Endothelial cell of umbilical vein (primary cell): ENCODE measurements around the gene KCNMA1. TPM values are rescaled to one million over a fixed set of nuclear protein-coding genes. Genes with fewer than 3 reads are reported as not detected.

Source experiments
- BruUV-seq: library from RNA; stranded (reverse); fragments of 400-500 nt; replicated peaks from 2 replicates; lab custom pipeline; 2021; lab: Mats Ljungman, UMichigan
- CTCF ChIA-PET: fragments of 300-600, 350-600 bp; sonication (Branson Sonifier 250); formaldehyde crosslinking; loops from one replicate; lab custom pipeline; 2021; ENCODE audit warnings: antibody characterized with exemption, inconsistent platforms; lab: Charles Lee
- POLR2A ChIA-PET: fragments of 300-600, 350-600 bp; sonication (Branson Sonifier 250); formaldehyde crosslinking; loops from one replicate; lab custom pipeline; 2021; ENCODE audit warnings: antibody characterized with exemption, inconsistent platforms; lab: Charles Lee
- DNase-seq: peaks from one replicate; pipeline ENCODE4 v3.0.0-alpha.2; 2011; ENCODE audit warnings: low read depth, low spot score
- FAIRE-seq: peaks from 2 replicates; lab custom pipeline; 2011; peaks lifted over from hg19 to GRCh38; lab: Jason Lieb, UNC
- H2AFZ ChIP-seq: 2 replicates; pipeline ENCODE4 v1.6.0; 2012; ENCODE audit warnings: low read depth, low read length, control low read depth, inconsistent platforms
- H3K27ac ChIP-seq: 2 replicates; pipeline ENCODE4 v1.5.1; 2011; ENCODE audit warnings: low read depth, mild to moderate bottlenecking, control low read depth, low read length, moderate library complexity; ENCODE audit not compliant: insufficient read depth
- H3K27me3 ChIP-seq, 2 experiments: 2 replicates each; pipeline versions ENCODE4 v1.6.0 to v1.6.1; 2011; ENCODE audit warnings: low read length in 2 of 2, mixed read lengths in 1 of 2; ENCODE audit not compliant: control insufficient read depth in 2 of 2, insufficient read depth in 2 of 2
- H3K36me3 ChIP-seq, 2 experiments: 2 replicates in 1 of 2; 3 replicates in 1 of 2; pipeline ENCODE4 v1.5.1; 2011; ENCODE audit warnings: low read length in 2 of 2, mild to moderate bottlenecking in 1 of 2, moderate library complexity in 1 of 2; ENCODE audit not compliant: control insufficient read depth in 2 of 2, insufficient read depth in 2 of 2; ENCODE audit errors: extremely low read depth in 1 of 2
- H3K4me1 ChIP-seq: 3 replicates; pipeline ENCODE4 v1.5.1; 2011; ENCODE audit warnings: mild to moderate bottlenecking, low read length; ENCODE audit not compliant: control insufficient read depth, insufficient read depth; ENCODE audit errors: extremely low read depth
- H3K4me2 ChIP-seq: 2 replicates; pipeline ENCODE4 v1.6.1; 2011; ENCODE audit warnings: low read length, control low read depth, mixed read lengths; ENCODE audit not compliant: insufficient read depth
- H3K4me3 ChIP-seq, 3 experiments: fragments of 200-600 bp in 1 of 3; sonication (generic), shearing (Covaris generic) in 1 of 3; replicated peaks in 1 of 3; 2 replicates each; pipeline ENCODE4 v1.5.1; 2011 to 2016; ENCODE audit warnings: control low read depth in 3 of 3, low read length in 3 of 3, mild to moderate bottlenecking in 2 of 3, inconsistent platforms in 1 of 3, low read depth in 1 of 3, moderate library complexity in 1 of 3; ENCODE audit not compliant: insufficient read depth in 1 of 3
- H3K79me2 ChIP-seq: 2 replicates; pipeline ENCODE4 v1.6.0; 2012; ENCODE audit warnings: low read length, inconsistent platforms; ENCODE audit not compliant: control insufficient read depth, insufficient read depth
- H3K9ac ChIP-seq: replicated peaks from 2 replicates; pipeline ENCODE3; 2011; ENCODE audit warnings: low read length, control low read depth; ENCODE audit not compliant: insufficient read depth; ENCODE audit errors: extremely low read depth
- H3K9me1 ChIP-seq: replicated peaks from 3 replicates; pipeline ENCODE4 v1.6.0; 2011; ENCODE audit warnings: mild to moderate bottlenecking, low read length; ENCODE audit not compliant: control insufficient read depth, insufficient read depth; ENCODE audit errors: extremely low read depth
- H3K9me3 ChIP-seq: replicated peaks from 2 replicates; pipeline ENCODE4 v1.5.1; 2012; ENCODE audit warnings: low read length, inconsistent platforms; ENCODE audit not compliant: control insufficient read depth, insufficient read depth
- H4K20me1 ChIP-seq: replicated peaks from 2 replicates; pipeline ENCODE3; 2011; ENCODE audit warnings: mild to moderate bottlenecking, low read length; ENCODE audit not compliant: control insufficient read depth, insufficient read depth; ENCODE audit errors: extremely low read depth
- CTCF ChIP-seq, 2 donors: IDR thresholded peaks; 1 replicate in 1 of 2; 2 replicates in 1 of 2; pipeline ENCODE4 v1.5.1; 2011; ENCODE audit warnings: low read length in 2 of 2, mild to moderate bottlenecking in 2 of 2, moderate library complexity in 2 of 2, control low read depth in 1 of 2, inconsistent platforms in 1 of 2, low read depth in 1 of 2; ENCODE audit not compliant: insufficient read depth in 1 of 2; ENCODE audit errors: extremely low read depth in 1 of 2
- EZH2 ChIP-seq: IDR thresholded peaks from 2 replicates; pipeline ENCODE4 v1.6.1; 2012; ENCODE audit warnings: borderline replicate concordance, low read depth, mild to moderate bottlenecking, moderate library complexity, low read length, inconsistent platforms; ENCODE audit not compliant: severe bottlenecking
- FOS ChIP-seq: IDR thresholded peaks from 2 replicates; pipeline ENCODE4 v1.6.1; 2011; ENCODE audit warnings: mild to moderate bottlenecking, low read length, moderate library complexity, borderline replicate concordance; ENCODE audit not compliant: insufficient read depth
- GATA2 ChIP-seq: IDR thresholded peaks from 2 replicates; pipeline ENCODE4 v1.7.0; 2011; ENCODE audit warnings: low read depth, mild to moderate bottlenecking, moderate library complexity, mixed read lengths, low read length; ENCODE audit not compliant: insufficient read length, insufficient read depth
- JUN ChIP-seq: IDR thresholded peaks from 2 replicates; pipeline ENCODE4 v1.6.1; 2011; ENCODE audit warnings: borderline replicate concordance, low read depth; ENCODE audit not compliant: insufficient read length, insufficient read depth
- MAX ChIP-seq: IDR thresholded peaks from 2 replicates; pipeline ENCODE4 v1.6.1; 2011; ENCODE audit not compliant: insufficient read depth, insufficient read length
- MYC ChIP-seq: IDR thresholded peaks from one replicate; pipeline ENCODE4 v1.6.1; 2011; ENCODE audit warnings: mild to moderate bottlenecking, low read depth, low read length
- POLR2A ChIP-seq: IDR thresholded peaks from 2 replicates; pipeline ENCODE4 v1.6.1; 2012; ENCODE audit warnings: low read depth, mild to moderate bottlenecking, control low read depth, low read length
- POLR2AphosphoS5 ChIP-seq: IDR thresholded peaks from 2 replicates; pipeline ENCODE4 v1.6.1; 2012; ENCODE audit warnings: low read depth, mild to moderate bottlenecking, control low read depth, low read length, moderate library complexity; ENCODE audit not compliant: insufficient read depth
- dilution Hi-C: fragments of 300-500 bp; cut with MboI; formaldehyde crosslinking; loops from one replicate; pipeline ENCODE4 v1.15.0; 2019; ENCODE audit warnings: low sequenced_read_pairs; ENCODE audit not compliant: extremely low pct_ligation_motif_present
- intact Hi-C: fragments of 100-400 bp; cut with micrococcal nuclease; formaldehyde crosslinking; loops from one replicate; pipeline ENCODE4 v1.10.0; 2022
- polyA plus RNA-seq, 4 experiments: library from polyadenylated mRNA; depleted of rRNA in 3 of 4; stranded (reverse) in 3 of 4; unstranded in 1 of 4; fragments of >200 nt; gene quantifications; 2 replicates each; pipeline versions ENCODE4 v1.2.1 to v1.2.3, GENCODE V29; 2011 to 2012; ENCODE audit warnings: missing spikeins in 1 of 4
- total RNA-seq: library from RNA; stranded (reverse); gene quantifications from 2 replicates; pipeline ENCODE4 v1.2.3, GENCODE V29; 2021

Gene KCNMA1
- total and polyA plus RNA-seq, 2 donors (not counting 3 experiments of a cell fraction or from before 2014, with no cell fraction given): 0.10 to 0.82 TPM

GRCh38 chr10:77284797-77285196 lies 352.8 kb downstream of the KCNMA1 start:
- ChIA-PET CTCF (no interaction called here), POLR2A (no interaction called here)
- no peaks in the 10 kb centered on the region for H3K9me1 ChIP-seq
- no peak overlapping the region for H3K4me3 ChIP-seq
- DNase-seq (no peak), FAIRE-seq (no peak)
- H3K27me3 ChIP-seq: peaks cover 8 to 10% of the 10 kb centered on the region in 2 experiments
- H3K9ac ChIP-seq: no peak overlapping the region
- dilution Hi-C loops (no loop called here), intact Hi-C loops (no loop called here)
- no peaks in the 10 kb centered on the region for H3K9me3 ChIP-seq
- BruUV-seq: no TSS peak
- H2AFZ ChIP-seq: no peak overlapping the region
- TF ChIP-seq CTCF (IDR thresholded peaks at IDR 0.05; ENCODE audit: extremely low read depth in 1 of 2, insufficient read depth in 1 of 2, low read depth in 1 of 2, low read length in 2 of 2) (no peak), MAX (no peak), POLR2A (no peak), JUN (no peak), FOS (no peak), MYC (no peak), EZH2 (no peak), POLR2AphosphoS5 (no peak), GATA2 (no peak)
- H3K4me1 ChIP-seq: no peaks in the 10 kb centered on the region
- H3K79me2 ChIP-seq: no peaks in the 10 kb centered on the region
- H3K36me3 ChIP-seq: no peaks in the 10 kb centered on the region
- H3K4me2 ChIP-seq: no peak overlapping the region
- no peaks in the 10 kb centered on the region for H4K20me1 ChIP-seq
- no peak overlapping the region for H3K27ac ChIP-seq
